Measurements from ENCODE around the gene CHRNA4. TPM values are rescaled to one million over a fixed set of nuclear protein-coding genes. Genes with fewer than 3 reads are reported as not detected.

The CHRNA4 gene
- total and polyA plus RNA-seq, 10 of the 15 experiments (the other 5 are each of a cell fraction or from before 2014, with no cell fraction given), result 0.04 to 0.41 (median 0.06) TPM; not detected in 5

DNA sequence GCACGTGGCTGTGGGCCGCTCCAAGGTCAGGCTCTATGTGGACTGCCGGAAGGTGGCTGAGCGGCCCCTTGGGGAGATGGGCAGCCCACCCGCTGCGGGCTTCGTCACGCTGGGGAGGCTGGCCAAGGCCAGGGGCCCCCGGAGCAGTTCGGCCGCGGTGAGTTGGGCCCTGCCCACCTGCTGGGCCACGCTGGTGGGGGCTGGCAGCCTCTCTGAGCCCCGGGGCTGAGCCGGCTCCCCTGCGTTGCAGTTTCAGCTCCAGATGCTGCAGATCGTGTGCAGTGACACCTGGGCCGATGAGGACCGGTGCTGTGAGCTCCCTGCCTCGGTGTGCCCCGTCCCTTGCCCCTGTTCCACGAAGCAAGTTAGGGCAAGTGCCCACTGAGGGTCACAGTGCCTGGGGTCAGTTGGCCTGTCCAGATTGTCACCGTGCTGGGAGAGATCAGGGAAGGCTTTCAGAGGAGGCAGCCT is 41.1 kb downstream of the CHRNA4 start:
- no peaks in the 10 kb centered on the region for H3K27me3 ChIP-seq (replicated peaks in 1 of 2; ENCODE audit: control insufficient read depth in 2 of 2, insufficient read depth in 2 of 2, low read length in 1 of 2)
- H3K9ac ChIP-seq (ENCODE audit: control insufficient read depth, insufficient read depth, low read length), result no peak overlapping the region
- RAD21 ChIA-PET (ENCODE audit: unreplicated experiment), result no interaction called here
- CTCF ChIA-PET, result no interaction called here
- no peaks in the 10 kb centered on the region for H4K20me1 ChIP-seq (ENCODE audit: control insufficient read depth, insufficient read depth)
- no peak overlapping the region for H2AFZ ChIP-seq (ENCODE audit: control insufficient read depth, low read depth, low read length)
- H3K9me3 ChIP-seq (replicated peaks; ENCODE audit: control insufficient read depth, insufficient read depth, low read length), result no peaks in the 10 kb centered on the region
- DNase-seq (ENCODE audit: low read depth, low spot score) (no peak), FAIRE-seq (no peak), ATAC-seq (no peak)
- in situ Hi-C loops (cut with MboI), result no loop called here
- H3K27ac ChIP-seq (ENCODE audit: control insufficient read depth, insufficient read depth), result no peak overlapping the region
- H3K36me3 ChIP-seq (ENCODE audit: control insufficient read depth in 2 of 2, insufficient read depth in 2 of 2, low read length in 1 of 2), result no peaks in the 10 kb centered on the region
- H3K79me2 ChIP-seq (ENCODE audit: control insufficient read depth, insufficient read depth, low read length), result no peaks in the 10 kb centered on the region
- BruUV-seq (replicated peaks), result no TSS peak
- POLR2A ChIA-PET, result no interaction called here
- no peak for TF ChIP-seq CEBPB (IDR thresholded peaks at IDR 0.05; ENCODE audit: borderline replicate concordance in 1 of 2, low read depth in 2 of 2, low read length in 2 of 2)
- no peak for TF ChIP-seq SREBF1 (IDR thresholded peaks at IDR 0.05; ENCODE audit: low read length)
- no peak for TF ChIP-seq HCFC1 (IDR thresholded peaks at IDR 0.05; ENCODE audit: low read length)
- no peak overlapping the region for H3K4me2 ChIP-seq (ENCODE audit: control insufficient read depth, insufficient read depth)
- no peak overlapping the region for H3K4me3 ChIP-seq
- SMC1A ChIA-PET (ENCODE audit: uncharacterized antibody, unreplicated experiment), result no interaction called here
- WGBS (ENCODE audit: insufficient coverage, insufficient replicate concordance, low lambda C conversion rate, missing lambda C conversion rate), result 53% methylated on average over 20 of the region's 23 CpGs
- intact Hi-C loops (cut with micrococcal nuclease; ENCODE audit: unreplicated experiment), result no loop called here
- no peaks in the 10 kb centered on the region for H3K4me1 ChIP-seq (ENCODE audit: control insufficient read depth, insufficient read depth, low read length)

GRCh38 chr20:63319164-63320040 is 41.7 kb downstream of the CHRNA4 start:
- Histone ChIP-seq H3K9me3 (replicated peaks; ENCODE audit: control insufficient read depth, insufficient read depth, low read length) (no peaks in the 10 kb centered on the region), H2AFZ (ENCODE audit: control insufficient read depth, low read depth, low read length) (no peak overlapping the region), H3K4me1 (ENCODE audit: control insufficient read depth, insufficient read depth, low read length) (no peaks in the 10 kb centered on the region), H3K36me3 (ENCODE audit: control insufficient read depth in 2 of 2, insufficient read depth in 2 of 2, low read length in 1 of 2) (no peaks in the 10 kb centered on the region), H3K27me3 (replicated peaks in 1 of 2; ENCODE audit: control insufficient read depth in 2 of 2, insufficient read depth in 2 of 2, low read length in 1 of 2) (no peaks in the 10 kb centered on the region), H3K4me2 (ENCODE audit: control insufficient read depth, insufficient read depth) (no peak overlapping the region), H3K27ac (ENCODE audit: control insufficient read depth, insufficient read depth) (no peak overlapping the region), H4K20me1 (ENCODE audit: control insufficient read depth, insufficient read depth) (no peaks in the 10 kb centered on the region), H3K4me3 (no peak overlapping the region), H3K79me2 (ENCODE audit: control insufficient read depth, insufficient read depth, low read length) (no peaks in the 10 kb centered on the region), H3K9ac (ENCODE audit: control insufficient read depth, insufficient read depth, low read length) (no peak overlapping the region)
- ATAC-seq, result no peak
- in situ Hi-C loops (cut with MboI) (no loop called here), intact Hi-C loops (cut with micrococcal nuclease; ENCODE audit: unreplicated experiment) (no loop called here)
- CTCF ChIA-PET, result no interaction called here
- FAIRE-seq, result no peak
- WGBS (ENCODE audit: insufficient coverage, insufficient replicate concordance, low lambda C conversion rate, missing lambda C conversion rate), result 40% methylated on average over 23 of the region's 25 CpGs
- RAD21 ChIA-PET (ENCODE audit: unreplicated experiment), result no interaction called here
- BruUV-seq (replicated peaks), result no TSS peak
- SMC1A ChIA-PET (ENCODE audit: uncharacterized antibody, unreplicated experiment), result no interaction called here
- DNase-seq (ENCODE audit: low read depth, low spot score), result no peak
- POLR2A ChIA-PET, result no interaction called here
- no peak for TF ChIP-seq TAF1 (IDR thresholded peaks at IDR 0.05; ENCODE audit: borderline replicate concordance, low read depth, low read length)
- TF ChIP-seq IRF5 (IDR thresholded peaks at IDR 0.05; ENCODE audit: borderline replicate concordance), result no peak
- no peak for TF ChIP-seq CBFB (IDR thresholded peaks at IDR 0.05; ENCODE audit: low read depth)
- no peak for TF ChIP-seq EZH2 (IDR thresholded peaks at IDR 0.05; ENCODE audit: borderline replicate concordance, control insufficient read depth, low read depth, low read length)
- no peak for TF ChIP-seq SPI1 (IDR thresholded peaks at IDR 0.05; ENCODE audit: borderline replicate concordance, insufficient read depth, low read depth, low read length)
- no peak for TF ChIP-seq ZNF687 (IDR thresholded peaks at IDR 0.05)
